DND-41 (cell line): Measurements from ENCODE around the gene KNDC1.

ENCODE experiments used
- CTCF ChIP-seq: IDR thresholded peaks from 2 replicates; pipeline ENCODE4 v1.5.1; 2012; ENCODE audit warnings: borderline replicate concordance, low read length, moderate library complexity, mild to moderate bottlenecking; ENCODE audit not compliant: poor library complexity, severe bottlenecking; ENCODE audit errors: extremely low read depth
- EZH2 ChIP-seq: IDR thresholded peaks from 3 replicates; pipeline ENCODE4 v1.6.1; 2012; ENCODE audit warnings: borderline replicate concordance, low read depth, mild to moderate bottlenecking, moderate library complexity, low read length, inconsistent platforms; ENCODE audit not compliant: severe bottlenecking

DNA sequence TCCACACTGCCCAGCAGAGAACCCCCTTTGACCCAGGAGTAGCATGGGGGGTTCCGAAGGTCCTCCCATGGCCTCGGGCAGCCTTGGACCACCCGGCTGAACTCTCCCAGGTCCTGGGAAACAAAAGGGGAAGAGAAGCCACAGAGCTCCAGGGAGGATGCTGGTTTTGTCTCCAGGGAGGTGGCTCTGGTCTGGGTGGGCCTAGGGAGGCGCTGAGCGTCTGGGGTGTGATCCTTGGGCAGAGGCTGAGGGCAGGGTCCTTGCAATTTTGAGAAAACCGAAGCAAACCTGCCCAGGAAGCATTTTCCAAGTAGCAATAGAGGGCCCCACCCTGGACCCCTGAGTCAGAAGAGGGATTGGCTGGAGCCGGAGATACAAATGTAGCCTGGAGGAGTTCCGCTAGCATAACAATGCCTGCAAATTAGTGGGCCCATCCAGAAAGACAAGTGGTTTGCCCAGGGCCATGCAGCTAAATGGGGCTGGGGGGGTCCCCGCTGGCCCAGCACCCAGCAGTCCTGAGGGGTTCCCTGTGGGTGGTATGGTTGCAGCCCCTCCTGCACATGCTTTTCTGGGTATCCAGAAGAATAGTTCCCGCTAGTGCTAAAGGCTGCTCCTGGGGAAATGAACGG, 72.0 kb downstream of the KNDC1 start:
- TF ChIP-seq CTCF (no peak), EZH2 (no peak)
